ENCODE results near the gene RNU1-2.

GRCh38 chr1:16925635-16926490 lies 30.1 kb downstream of the RNU1-2 start:
- TF ChIP-seq EP300 (conservative IDR thresholded peaks at IDR 0.05; ENCODE audit: poor library complexity, severe bottlenecking): no peak
- TF ChIP-seq CTCF (IDR thresholded peaks at IDR 0.05; ENCODE audit: poor library complexity, severe bottlenecking): no peak
